ENCODE data around the gene TFF3.

The TFF3 gene

GRCh38 chr21:42319851-42320572, 4.8 kb upstream of the TFF3 start:
- POLR2A ChIA-PET: no interaction called here
- no peak for TF ChIP-seq CTCF (IDR thresholded peaks at IDR 0.05; ENCODE audit: insufficient read depth, low read length, missing control alignments)
- DNase-seq (ENCODE audit: low read depth, low spot score): no peak
- CTCF ChIA-PET: no interaction called here
- H3K4me3 ChIP-seq (ENCODE audit: low read depth, low read length): no peak overlapping the region

GRCh38 chr21:42319376-42319775, 4.2 kb upstream of the TFF3 start:
- ChIA-PET CTCF (no interaction called here), POLR2A (no interaction called here)
- H3K4me3 ChIP-seq (ENCODE audit: low read depth, low read length): no peak overlapping the region
- no peak for TF ChIP-seq CTCF (IDR thresholded peaks at IDR 0.05; ENCODE audit: insufficient read depth, low read length, missing control alignments)
- no peak for DNase-seq (ENCODE audit: low read depth, low spot score)

- ChIA-PET POLR2A (no interaction called here), CTCF (no interaction called here)
- DNase-seq (ENCODE audit: low read depth, low spot score): no peak
- H3K4me3 ChIP-seq (ENCODE audit: low read depth, low read length): no peak overlapping the region
- TF ChIP-seq CTCF (IDR thresholded peaks at IDR 0.05; ENCODE audit: insufficient read depth, low read length, missing control alignments): no peak
These were observed 2.9 kb upstream of the TFF3 start for GRCh38 chr21:42317826-42318746.

GRCh38 chr21:42317341-42317741, 2.1 kb upstream of the TFF3 start:
- TF ChIP-seq CTCF (IDR thresholded peaks at IDR 0.05; ENCODE audit: insufficient read depth, low read length, missing control alignments): no peak
- ChIA-PET CTCF (no interaction called here), POLR2A (no interaction called here)
- DNase-seq (ENCODE audit: low read depth, low spot score): no peak
- no peak overlapping the region for H3K4me3 ChIP-seq (ENCODE audit: low read depth, low read length)

GRCh38 chr21:42316891-42317290, 1.7 kb upstream of the TFF3 start:
- no peak overlapping the region for H3K4me3 ChIP-seq (ENCODE audit: low read depth, low read length)
- DNase-seq (ENCODE audit: low read depth, low spot score): no peak
- TF ChIP-seq CTCF (IDR thresholded peaks at IDR 0.05; ENCODE audit: insufficient read depth, low read length, missing control alignments): no peak
- ChIA-PET POLR2A (no interaction called here), CTCF (no interaction called here)

GRCh38 chr21:42314616-42315295, 453 bp downstream of the TFF3 start:
- POLR2A ChIA-PET: no interaction called here
- no peak overlapping the region for H3K4me3 ChIP-seq (ENCODE audit: low read depth, low read length)
- DNase-seq (ENCODE audit: low read depth, low spot score): no peak
- CTCF ChIA-PET: no interaction called here
- no peak for TF ChIP-seq CTCF (IDR thresholded peaks at IDR 0.05; ENCODE audit: insufficient read depth, low read length, missing control alignments)
